HepG2 (cell line): Measurements from ENCODE around the gene CENPK. TPM values are rescaled to one million over a fixed set of nuclear protein-coding genes. Genes with fewer than 3 reads are reported as not detected.
A peak's percentile ranks its signal among the peaks of the same experiment; 100 is the strongest.

ENCODE experiments used
- ATAC-seq: fragments of 200-7000 bp; cut with Tn5 transposase; 3 replicates; pipeline ENCODE4 v1.9.1; 2020; ENCODE audit warnings: mild to moderate bottlenecking, moderate library complexity
- BruUV-seq: library from RNA; stranded (reverse); fragments of 400-500 nt; replicated peaks from 2 replicates; lab custom pipeline; 2021; lab: Mats Ljungman, UMichigan
- CTCF ChIA-PET: fragments of 300-600 bp; formaldehyde crosslinking; extraction: SDS; loops from one replicate; lab custom pipeline; 2021; ENCODE audit warnings: low total read pairs, inconsistent platforms, low intra/inter-chr PET ratio; lab: Yijun Ruan, JAX
- POLR2A ChIA-PET: fragments of 350-600 bp; sonication (Branson Sonifier 250); formaldehyde crosslinking; loops from one replicate; lab custom pipeline; 2020; ENCODE audit warnings: antibody characterized with exemption, inconsistent platforms; lab: Yijun Ruan, JAX
- DNase-seq: peaks from one replicate; pipeline ENCODE4 v3.0.0-alpha.2; 2015; ENCODE audit warnings: low spot score
- FAIRE-seq: peaks from 3 replicates; lab custom pipeline; 2011; peaks lifted over from hg19 to GRCh38; lab: Jason Lieb, UNC
- H2AFZ ChIP-seq: one replicate; pipeline ENCODE4 v1.6.1; 2011; ENCODE audit warnings: low read length, inconsistent platforms
- H3K27ac ChIP-seq: fragments of 300-600 bp; 3 replicates; pipeline ENCODE4 v1.8.0; 2011; ENCODE audit warnings: mixed run types, mild to moderate bottlenecking, mixed read lengths, low read length, inconsistent platforms; ENCODE audit not compliant: insufficient read depth; ENCODE audit errors: extremely low read length
- H3K27me3 ChIP-seq, 2 experiments: fragments of 200-600 bp in 1 of 2; 2 replicates in 1 of 2; 3 replicates in 1 of 2; pipeline versions ENCODE4 v1.6.0 to v1.8.0; 2011; ENCODE audit warnings: low read length in 2 of 2, mild to moderate bottlenecking in 2 of 2, moderate library complexity in 2 of 2, inconsistent platforms in 1 of 2; ENCODE audit not compliant: insufficient read depth in 2 of 2, control insufficient read depth in 1 of 2
- H3K36me3 ChIP-seq, 2 experiments: fragments of 200-600 bp in 1 of 2; replicated peaks in 1 of 2; 2 replicates in 1 of 2; 3 replicates in 1 of 2; pipeline versions ENCODE4 v1.5.1 to v1.8.0; 2011; ENCODE audit warnings: low read length in 2 of 2, inconsistent platforms in 1 of 2; ENCODE audit not compliant: insufficient read depth in 2 of 2, control insufficient read depth in 1 of 2
- H3K4me1 ChIP-seq: 2 replicates; pipeline ENCODE4 v1.5.1; 2012; ENCODE audit warnings: low read length, inconsistent platforms; ENCODE audit not compliant: insufficient read depth
- H3K4me2 ChIP-seq: 2 replicates; pipeline ENCODE4 v1.6.0; 2011; ENCODE audit warnings: low read depth, low read length, inconsistent platforms
- H3K4me3 ChIP-seq, 3 experiments: fragments of 200-600 bp in 1 of 3; sonication (generic), shearing (Covaris generic) in 1 of 3; replicated peaks in 1 of 3; 2 replicates each; pipeline ENCODE4 v1.5.1; 2011 to 2016; ENCODE audit warnings: low read length in 3 of 3, inconsistent platforms in 2 of 3, low read depth in 2 of 3, mild to moderate bottlenecking in 2 of 3, control low read depth in 1 of 3, mixed read lengths in 1 of 3; ENCODE audit not compliant: insufficient read depth in 1 of 3
- H3K79me2 ChIP-seq: one replicate; pipeline ENCODE4 v1.6.1; 2011; ENCODE audit warnings: low read length, inconsistent platforms; ENCODE audit not compliant: insufficient read depth
- H3K9ac ChIP-seq: 2 replicates; pipeline ENCODE4 v1.6.0; 2011; ENCODE audit warnings: mild to moderate bottlenecking, low read depth, low read length, inconsistent platforms; ENCODE audit not compliant: insufficient read depth
- H3K9me3 ChIP-seq: 2 replicates; pipeline ENCODE4 v1.5.1; 2012; ENCODE audit warnings: mild to moderate bottlenecking, low read length
- H4K20me1 ChIP-seq: 2 replicates; pipeline ENCODE4 v1.6.0; 2011; ENCODE audit warnings: inconsistent platforms, mild to moderate bottlenecking, low read length, moderate library complexity; ENCODE audit not compliant: insufficient read depth
- ASH2L ChIP-seq: fragments of 300-600, 200-600 bp; sonication (generic); IDR thresholded peaks from 2 replicates; pipeline ENCODE4 v1.7.0; 2017; ENCODE audit warnings: low read depth, mild to moderate bottlenecking, moderate library complexity, mixed read lengths, low read length; ENCODE audit not compliant: insufficient read length
- FOXA3 ChIP-seq: IDR thresholded peaks from 2 replicates; pipeline ENCODE4 v1.6.1; 2016; ENCODE audit warnings: missing genetic modification reagents, missing compliant biosample characterization
- FOXK1 ChIP-seq: sonication (generic); formaldehyde crosslinking; IDR thresholded peaks from 2 replicates; pipeline ENCODE4 v1.4.0; 2020; ENCODE audit warnings: low read depth, missing genetic modification reagents, borderline replicate concordance
- IKZF1 ChIP-seq: fragments of 450-650 bp; IDR thresholded peaks from 2 replicates; pipeline ENCODE4 v1.7.1; 2016
- MED8 ChIP-seq: sonication (generic); formaldehyde crosslinking; IDR thresholded peaks from 2 replicates; pipeline ENCODE4 v1.8.1; 2023; ENCODE audit warnings: mild to moderate bottlenecking, missing genetic modification reagents; ENCODE audit not compliant: insufficient replicate concordance
- MEIS2 ChIP-seq: sonication (generic); formaldehyde crosslinking; IDR thresholded peaks from 2 replicates; pipeline ENCODE4 v1.9.0; 2021; ENCODE audit warnings: mild to moderate bottlenecking, missing genetic modification reagents
- NFE2L2 ChIP-seq: fragments of 150-350 bp; IDR thresholded peaks from 2 replicates; pipeline ENCODE4 v1.6.1; 2014; ENCODE audit warnings: low read length
- NONO ChIP-seq, 2 experiments: fragments of 450-650 bp in 1 of 2; sonication (generic) in 1 of 2; formaldehyde crosslinking in 1 of 2; IDR thresholded peaks in 1 of 2; conservative IDR thresholded peaks in 1 of 2; 2 replicates each; pipeline versions ENCODE4 v1.6.1 to v1.8.0; 2017 to 2022; ENCODE audit warnings: mild to moderate bottlenecking in 1 of 2, missing genetic modification reagents in 1 of 2, moderate library complexity in 1 of 2
- RNF2 ChIP-seq: fragments of 450-650 bp; conservative IDR thresholded peaks from 2 replicates; pipeline ENCODE4 v1.6.1; 2016; ENCODE audit warnings: low read depth
- SYNCRIP ChIP-seq: fragments of 200-400 bp; formaldehyde crosslinking; IDR thresholded peaks from 2 replicates; pipeline ENCODE4 v1.6.1; 2018; ENCODE audit warnings: mild to moderate bottlenecking, low read depth, low read length; ENCODE audit not compliant: insufficient read depth
- TBL1XR1 ChIP-seq: fragments of 150-350 bp; IDR thresholded peaks from 2 replicates; pipeline ENCODE4 v1.6.1; 2014; ENCODE audit warnings: borderline replicate concordance, low read length; ENCODE audit not compliant: partially characterized antibody
- ZNF121 ChIP-seq: sonication (generic); formaldehyde crosslinking; IDR thresholded peaks from 2 replicates; pipeline ENCODE4 v1.5.0; 2020; ENCODE audit warnings: mild to moderate bottlenecking, missing genetic modification reagents
- ZNF33B ChIP-seq: sonication (generic); formaldehyde crosslinking; IDR thresholded peaks from 2 replicates; pipeline ENCODE4 v1.5.1; 2020; ENCODE audit warnings: mild to moderate bottlenecking, missing genetic modification reagents
- ZNF343 ChIP-seq: sonication (generic); formaldehyde crosslinking; IDR thresholded peaks from 2 replicates; pipeline ENCODE4 v1.4.0; 2020; ENCODE audit warnings: mild to moderate bottlenecking, missing genetic modification reagents
- ZNF737 ChIP-seq: sonication (generic); formaldehyde crosslinking; IDR thresholded peaks from 2 replicates; pipeline ENCODE4 v1.5.0; 2020; ENCODE audit warnings: missing genetic modification reagents, mild to moderate bottlenecking, borderline replicate concordance
- ZNF788 ChIP-seq: sonication (generic); formaldehyde crosslinking; IDR thresholded peaks from 2 replicates; pipeline ENCODE4 v1.5.0; 2020; ENCODE audit warnings: mild to moderate bottlenecking, missing genetic modification reagents, borderline replicate concordance
- WGBS: methylation state at CpG from one replicate; pipeline ENCODE4 v1.1.6; 2017; ENCODE audit warnings: low lambda C conversion rate; 5-methylcytosine and 5-hydroxymethylcytosine counted together
- in situ Hi-C: cut with HindIII; loops from 2 replicates; pipeline ENCODE4 v1.10.0; 2017; ENCODE audit warnings: low pct_unique_long_range_greater_than_20kb; ENCODE audit not compliant: extremely low pct_ligation_motif_present
- intact Hi-C: fragments of 100-400 bp; cut with micrococcal nuclease; formaldehyde crosslinking; loops from one replicate; pipeline ENCODE4 v1.10.0; 2022; ENCODE audit not compliant: unreplicated experiment
- polyA plus RNA-seq, 8 experiments: library from polyadenylated mRNA; depleted of rRNA in 3 of 8; stranded (reverse) in 7 of 8; unstranded in 1 of 8; fragments of >200 nt; fragmentation: Illumina TruSeq in 4 of 8; extraction: Trizol in 4 of 8; gene quantifications; 2 replicates each; pipeline versions ENCODE4 v1.2.1 to v1.2.3, GENCODE V29; 2011 to 2016; ENCODE audit warnings: low read depth in 4 of 8, missing spikeins in 1 of 8, mixed read lengths in 1 of 8; ENCODE audit not compliant: insufficient read depth in 1 of 8
- total RNA-seq, 5 experiments: library from RNA; depleted of rRNA; stranded (reverse); fragments of >200 nt; fragmentation: Illumina TruSeq; extraction: Trizol; gene quantifications; 2 replicates each; pipeline ENCODE4 v1.2.3, GENCODE V29; 2016; ENCODE audit warnings: low read depth in 1 of 5
- TF ChIP-seq, protein P1 (sequence below): IDR thresholded peaks from 2 replicates; pipeline ENCODE4 v1.6.1; 2016; ENCODE audit warnings: missing compliant biosample characterization, missing genetic modification reagents, borderline replicate concordance
- TF ChIP-seq, protein P2 (sequence below): IDR thresholded peaks from 2 replicates; pipeline ENCODE4 v1.6.1; 2016
- TF ChIP-seq, protein P3 (sequence below): sonication (generic); formaldehyde crosslinking; IDR thresholded peaks from 2 replicates; pipeline ENCODE4 v1.4.0; 2020; ENCODE audit warnings: mild to moderate bottlenecking, missing genetic modification reagents
- TF ChIP-seq, protein P4 (sequence below): sonication (generic); formaldehyde crosslinking; IDR thresholded peaks from 2 replicates; pipeline ENCODE4 v1.9.0; 2021; ENCODE audit warnings: missing genetic modification reagents, borderline replicate concordance

CENPK gene
- total and polyA plus RNA-seq, 2 of the 13 experiments (the other 11 are each of a cell fraction or from before 2014, with no cell fraction given), result 14.3 to 54.4 TPM

DNA sequence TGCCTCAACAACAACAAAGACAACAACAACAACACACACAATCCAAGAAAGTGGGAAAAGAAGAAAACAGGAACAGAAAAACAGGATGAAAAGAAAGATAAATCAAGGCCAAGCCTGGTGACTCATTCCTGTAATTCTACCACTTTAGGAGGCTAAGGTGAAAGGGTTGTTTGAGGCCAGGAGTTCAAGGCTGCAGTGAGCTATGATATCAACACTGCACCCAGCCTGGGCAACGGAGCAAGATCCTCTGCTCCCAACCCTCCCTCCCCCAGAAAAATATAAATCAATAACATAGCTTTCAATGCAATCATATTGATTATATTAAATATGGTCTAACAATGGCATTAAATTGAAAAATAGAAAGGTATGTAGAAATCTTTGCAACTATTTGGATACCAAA is 32.1 kb downstream of the CENPK start (continued):
- TF ChIP-seq, protein P1, sequence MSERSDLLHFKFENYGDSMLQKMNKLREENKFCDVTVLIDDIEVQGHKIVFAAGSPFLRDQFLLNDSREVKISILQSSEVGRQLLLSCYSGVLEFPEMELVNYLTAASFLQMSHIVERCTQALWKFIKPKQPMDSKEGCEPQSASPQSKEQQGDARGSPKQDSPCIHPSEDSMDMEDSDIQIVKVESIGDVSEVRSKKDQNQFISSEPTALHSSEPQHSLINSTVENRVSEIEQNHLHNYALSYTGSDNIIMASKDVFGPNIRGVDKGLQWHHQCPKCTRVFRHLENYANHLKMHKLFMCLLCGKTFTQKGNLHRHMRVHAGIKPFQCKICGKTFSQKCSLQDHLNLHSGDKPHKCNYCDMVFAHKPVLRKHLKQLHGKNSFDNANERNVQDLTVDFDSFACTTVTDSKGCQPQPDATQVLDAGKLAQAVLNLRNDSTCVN (CRISPR knock-in tag), result no peak
- TF ChIP-seq FOXA3 (CRISPR knock-in tag) (no peak), ZNF121 (peak; percentile 87), ZNF33B (no peak), IKZF1 (no peak), SYNCRIP (no peak)

DNA sequence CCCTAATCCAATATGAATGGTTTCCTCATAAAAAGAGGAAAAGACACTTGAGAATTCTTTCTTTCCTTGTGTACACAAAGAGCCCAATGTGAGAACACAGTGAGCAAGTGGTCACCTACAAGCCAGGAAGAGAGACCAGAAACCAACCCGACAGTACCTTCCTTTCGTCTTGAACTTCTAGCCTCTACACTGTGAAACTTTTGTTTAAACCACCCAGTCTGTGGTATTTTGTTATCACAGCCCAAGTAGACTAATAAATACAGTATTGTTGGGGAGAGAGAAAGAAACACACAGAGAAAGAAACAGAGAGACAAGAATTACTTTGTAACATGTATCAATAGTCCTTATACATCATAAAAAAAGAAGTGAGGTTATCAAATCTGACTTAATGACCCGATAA is 37.2 kb downstream of the CENPK start:
- no peak overlapping the region for H3K9ac ChIP-seq
- DNase-seq (no peak), FAIRE-seq (no peak), ATAC-seq (no peak)
- intact Hi-C loops, result no loop called here
- no peak overlapping the region for H3K27ac ChIP-seq
- H2AFZ ChIP-seq, result no peak overlapping the region
- ChIA-PET CTCF (no interaction called here), POLR2A (no interaction called here)
- no peaks in the 10 kb centered on the region for H3K9me3 ChIP-seq
- no peak overlapping the region for H3K4me2 ChIP-seq
- no peaks in the 10 kb centered on the region for H3K4me1 ChIP-seq
- whole genome bisulfite sequencing, result 99% methylated on average over 3 of the region's 3 CpGs
- no peaks in the 10 kb centered on the region for H3K27me3 ChIP-seq
- no peaks in the 10 kb centered on the region for H3K79me2 ChIP-seq
- no peak overlapping the region for H3K4me3 ChIP-seq
- peaks cover 2% of the 10 kb centered on the region in 2 experiments; a peak in 1 of 5 replicates for H3K36me3 ChIP-seq
- no peaks in the 10 kb centered on the region for H4K20me1 ChIP-seq
- no TSS peak for BruUV-seq
- in situ Hi-C loops, result no loop called here
- TF ChIP-seq ASH2L (no peak), ZNF788 (CRISPR knock-in tag) (no peak), TBL1XR1 (no peak), MEIS2 (no peak), NONO (IDR thresholded peaks at IDR 0.05) (no peak), NONO (CRISPR knock-in tag; conservative IDR thresholded peaks at IDR 0.05) (no peak), ZNF343 (CRISPR knock-in tag) (no peak), ZNF737 (CRISPR knock-in tag) (no peak), FOXK1 (CRISPR knock-in tag) (no peak), NFE2L2 (no peak), MED8 (no peak), RNF2 (no peak)
- TF ChIP-seq, protein P2, sequence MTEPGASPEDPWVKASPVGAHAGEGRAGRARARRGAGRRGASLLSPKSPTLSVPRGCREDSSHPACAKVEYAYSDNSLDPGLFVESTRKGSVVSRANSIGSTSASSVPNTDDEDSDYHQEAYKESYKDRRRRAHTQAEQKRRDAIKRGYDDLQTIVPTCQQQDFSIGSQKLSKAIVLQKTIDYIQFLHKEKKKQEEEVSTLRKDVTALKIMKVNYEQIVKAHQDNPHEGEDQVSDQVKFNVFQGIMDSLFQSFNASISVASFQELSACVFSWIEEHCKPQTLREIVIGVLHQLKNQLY, result no peak
- TF ChIP-seq, protein P3, sequence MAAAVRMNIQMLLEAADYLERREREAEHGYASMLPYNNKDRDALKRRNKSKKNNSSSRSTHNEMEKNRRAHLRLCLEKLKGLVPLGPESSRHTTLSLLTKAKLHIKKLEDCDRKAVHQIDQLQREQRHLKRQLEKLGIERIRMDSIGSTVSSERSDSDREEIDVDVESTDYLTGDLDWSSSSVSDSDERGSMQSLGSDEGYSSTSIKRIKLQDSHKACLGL (CRISPR knock-in tag), result no peak
- TF ChIP-seq, protein P4, sequence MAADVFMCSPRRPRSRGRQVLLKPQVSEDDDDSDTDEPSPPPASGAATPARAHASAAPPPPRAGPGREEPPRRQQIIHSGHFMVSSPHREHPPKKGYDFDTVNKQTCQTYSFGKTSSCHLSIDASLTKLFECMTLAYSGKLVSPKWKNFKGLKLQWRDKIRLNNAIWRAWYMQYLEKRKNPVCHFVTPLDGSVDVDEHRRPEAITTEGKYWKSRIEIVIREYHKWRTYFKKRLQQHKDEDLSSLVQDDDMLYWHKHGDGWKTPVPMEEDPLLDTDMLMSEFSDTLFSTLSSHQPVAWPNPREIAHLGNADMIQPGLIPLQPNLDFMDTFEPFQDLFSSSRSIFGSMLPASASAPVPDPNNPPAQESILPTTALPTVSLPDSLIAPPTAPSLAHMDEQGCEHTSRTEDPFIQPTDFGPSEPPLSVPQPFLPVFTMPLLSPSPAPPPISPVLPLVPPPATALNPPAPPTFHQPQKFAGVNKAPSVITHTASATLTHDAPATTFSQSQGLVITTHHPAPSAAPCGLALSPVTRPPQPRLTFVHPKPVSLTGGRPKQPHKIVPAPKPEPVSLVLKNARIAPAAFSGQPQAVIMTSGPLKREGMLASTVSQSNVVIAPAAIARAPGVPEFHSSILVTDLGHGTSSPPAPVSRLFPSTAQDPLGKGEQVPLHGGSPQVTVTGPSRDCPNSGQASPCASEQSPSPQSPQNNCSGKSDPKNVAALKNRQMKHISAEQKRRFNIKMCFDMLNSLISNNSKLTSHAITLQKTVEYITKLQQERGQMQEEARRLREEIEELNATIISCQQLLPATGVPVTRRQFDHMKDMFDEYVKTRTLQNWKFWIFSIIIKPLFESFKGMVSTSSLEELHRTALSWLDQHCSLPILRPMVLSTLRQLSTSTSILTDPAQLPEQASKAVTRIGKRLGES (CRISPR knock-in tag), result no peak
